LNCAP (cell line): Measurements from ENCODE around the gene PPP1R12C.

Source experiments
- CTCF ChIP-seq: fragments of 450-650 bp; IDR thresholded peaks from 2 replicates; pipeline ENCODE4 v1.5.1; 2017; ENCODE audit warnings: mild to moderate bottlenecking

PPP1R12C gene

GRCh38 chr19:55071913-55072312 is 45.5 kb downstream of the PPP1R12C start:
- no peak for TF ChIP-seq CTCF

GRCh38 chr19:55071129-55071502 is 46.3 kb downstream of the PPP1R12C start:
- TF ChIP-seq CTCF = no peak

- no peak for TF ChIP-seq CTCF
Measured at GRCh38 chr19:55070466-55071128, 46.8 kb downstream of the PPP1R12C start.

GRCh38 chr19:55069865-55070197 is 47.6 kb downstream of the PPP1R12C start:
- TF ChIP-seq CTCF = no peak

GRCh38 chr19:55068950-55069864 is 48.2 kb downstream of the PPP1R12C start:
- TF ChIP-seq CTCF = no peak

- no peak for TF ChIP-seq CTCF
Measured at GRCh38 chr19:55067869-55068268, 49.6 kb downstream of the PPP1R12C start.

GRCh38 chr19:55066107-55066709 is 51.2 kb downstream of the PPP1R12C start:
- no peak for TF ChIP-seq CTCF
